NCI-H2107 (cell line): ENCODE data around the gene SPDYE2.
"Not testable (repeated sequence)": the region's sequence is repeated elsewhere in the genome, so short reads cannot be mapped to it uniquely, and the experiment has no call there.

ENCODE experiments used
- DNase-seq: peaks from one replicate; lab custom pipeline; 2025; lab: John Stamatoyannopoulos, UW

Gene SPDYE2

DNA sequence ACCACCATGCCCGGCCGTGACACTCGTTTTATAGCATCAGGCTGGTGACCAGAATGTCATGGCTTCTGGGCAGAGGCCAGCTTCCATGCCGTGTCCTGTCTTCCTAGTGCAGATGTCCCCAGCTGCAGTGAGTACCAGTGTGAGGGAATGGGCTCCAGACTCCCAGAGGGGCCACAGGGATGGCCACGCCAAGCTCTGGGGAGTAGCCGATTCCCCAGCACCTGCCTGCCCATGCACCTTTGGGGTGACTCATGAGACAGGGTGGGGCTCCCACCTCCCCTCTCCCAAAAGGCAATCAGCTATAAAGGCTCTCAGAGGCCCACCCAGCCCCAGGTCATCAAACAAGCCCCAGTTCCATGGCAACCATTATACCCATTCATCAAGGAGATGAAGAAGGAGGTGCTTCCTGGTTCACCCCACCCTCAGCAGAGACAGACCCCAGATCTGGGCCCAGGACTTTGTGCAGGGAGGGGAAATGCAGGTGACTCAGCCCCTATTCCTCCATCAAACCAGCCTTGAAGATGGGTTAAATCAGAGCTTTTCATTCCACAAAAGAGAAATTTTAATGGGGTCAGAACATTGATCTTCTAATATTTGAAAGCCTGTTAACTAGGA lies at the start of gene SPDYE2:
Gene SPDYE2, plus strand, starts transcription at position 419 of the 615 bp plus-strand sequence. CDS start 2,030 bp downstream, outside the sequence.
- not testable (repeated sequence) for DNase-seq

- not testable (repeated sequence) for DNase-seq
These were observed 47.9 kb upstream of the SPDYE2 start for GRCh38 chr7:102503141-102503540.

DNA sequence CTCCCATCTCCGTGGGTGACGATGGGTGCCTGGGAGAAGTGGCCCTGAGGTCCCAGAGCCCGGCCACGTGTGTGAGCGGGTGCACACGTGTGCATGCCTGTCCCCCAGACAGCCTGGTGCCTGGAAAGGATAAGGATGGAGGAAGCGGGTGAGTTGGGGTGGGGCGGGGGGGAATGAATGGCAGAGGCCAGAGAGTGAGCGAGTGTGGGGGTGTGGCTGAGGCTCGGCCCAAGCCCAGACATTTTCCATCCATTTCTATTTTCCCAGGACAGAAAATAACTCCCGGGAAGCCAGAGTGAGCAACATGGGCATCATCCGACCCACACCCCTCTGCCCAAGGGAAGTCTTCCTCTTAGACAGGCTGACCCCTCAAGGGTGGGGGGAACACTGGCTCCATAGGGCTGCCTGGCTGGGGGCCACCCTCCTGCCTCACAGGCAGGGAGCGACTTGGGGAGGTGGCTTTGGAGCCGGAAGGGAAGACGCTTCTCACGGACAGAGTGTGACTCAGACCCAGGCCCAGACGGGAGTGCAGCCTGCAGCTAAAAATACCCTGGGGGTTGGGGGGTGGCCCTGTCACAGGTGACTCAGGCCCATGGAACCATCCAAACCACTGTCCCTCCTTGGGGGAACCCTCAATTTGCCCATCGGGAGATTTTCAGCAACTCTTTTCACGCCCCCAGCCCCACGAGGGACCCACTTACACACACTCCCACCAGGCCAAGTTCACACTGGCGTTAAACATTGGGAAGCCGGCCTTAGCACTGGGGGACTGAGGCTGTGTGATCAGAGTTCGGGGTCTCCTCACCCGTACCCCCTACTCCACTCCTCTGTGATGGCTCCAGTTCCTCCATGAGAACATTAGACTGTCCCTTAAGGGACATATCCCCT lies 45.5 kb upstream of the SPDYE2 start:
- DNase-seq: not testable (repeated sequence)

GRCh38 chr7:102507410-102508088 lies 43.5 kb upstream of the SPDYE2 start:
- not testable (repeated sequence) for DNase-seq

- DNase-seq: not testable (repeated sequence)
These were observed 40.5 kb upstream of the SPDYE2 start for GRCh38 chr7:102510575-102510974.

DNA sequence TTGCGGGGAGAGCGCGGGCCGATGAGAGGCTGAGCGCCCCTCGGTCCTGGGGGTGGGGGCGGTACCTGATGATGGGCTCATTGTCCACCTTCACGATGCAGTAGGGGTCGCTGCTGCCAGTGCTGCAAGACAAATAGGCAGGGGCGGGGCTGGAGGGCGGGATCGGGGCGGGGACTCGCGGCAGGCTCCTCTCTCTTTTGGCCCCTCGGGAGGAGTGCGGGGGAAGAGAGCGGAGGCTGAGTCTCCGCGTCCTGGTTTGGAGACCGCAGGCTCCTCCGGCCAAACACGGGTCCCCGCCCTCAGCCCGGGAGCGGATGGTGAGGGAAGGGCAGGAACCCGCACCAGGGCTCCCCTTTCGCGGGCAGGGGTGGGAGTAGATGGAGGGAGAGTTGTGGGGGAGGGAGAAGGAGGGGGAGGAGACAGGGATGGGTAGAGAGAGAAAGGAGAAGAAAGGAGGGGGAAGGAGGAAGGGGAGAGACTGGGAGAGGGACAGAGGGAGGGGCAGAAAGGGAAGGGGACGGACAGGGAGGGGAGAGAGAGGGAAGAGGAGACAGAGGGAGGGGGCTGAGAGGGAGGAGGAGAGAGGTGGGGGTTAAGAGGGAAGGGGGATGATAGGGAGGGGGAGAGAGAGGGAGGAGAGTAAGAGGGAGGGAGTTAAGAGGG lies 39.0 kb upstream of the SPDYE2 start:
- not testable (repeated sequence) for DNase-seq

DNA sequence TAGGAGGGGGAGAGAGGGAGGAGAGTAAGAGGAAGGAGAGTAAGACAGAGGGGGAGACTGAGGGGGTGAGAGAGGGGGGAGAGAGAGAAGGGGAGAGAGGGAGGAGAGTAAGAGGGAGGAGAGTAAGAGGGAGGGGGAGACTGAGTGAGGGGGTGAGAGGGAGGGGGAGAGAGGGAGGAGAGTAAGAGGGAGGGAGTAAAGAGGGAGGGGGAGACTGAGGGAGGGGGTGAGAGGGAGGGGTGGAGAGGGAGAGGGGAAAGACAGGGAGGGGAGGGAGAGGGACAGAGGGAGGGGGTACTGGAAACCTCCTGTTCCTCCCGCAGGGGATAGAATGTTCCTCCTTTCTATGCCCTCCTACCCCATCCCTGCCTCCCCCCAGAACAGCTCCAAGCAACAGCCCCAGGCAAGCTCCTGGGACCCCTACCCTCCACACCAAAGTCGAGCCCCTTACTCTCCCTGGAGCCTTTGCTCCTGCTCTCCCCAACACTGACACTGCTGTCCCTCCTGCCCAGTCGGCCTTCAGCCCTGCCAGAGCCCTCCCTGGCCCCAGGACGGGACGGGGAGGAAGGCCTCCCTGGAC lies 38.3 kb upstream of the SPDYE2 start:
- not testable (repeated sequence) for DNase-seq

DNA sequence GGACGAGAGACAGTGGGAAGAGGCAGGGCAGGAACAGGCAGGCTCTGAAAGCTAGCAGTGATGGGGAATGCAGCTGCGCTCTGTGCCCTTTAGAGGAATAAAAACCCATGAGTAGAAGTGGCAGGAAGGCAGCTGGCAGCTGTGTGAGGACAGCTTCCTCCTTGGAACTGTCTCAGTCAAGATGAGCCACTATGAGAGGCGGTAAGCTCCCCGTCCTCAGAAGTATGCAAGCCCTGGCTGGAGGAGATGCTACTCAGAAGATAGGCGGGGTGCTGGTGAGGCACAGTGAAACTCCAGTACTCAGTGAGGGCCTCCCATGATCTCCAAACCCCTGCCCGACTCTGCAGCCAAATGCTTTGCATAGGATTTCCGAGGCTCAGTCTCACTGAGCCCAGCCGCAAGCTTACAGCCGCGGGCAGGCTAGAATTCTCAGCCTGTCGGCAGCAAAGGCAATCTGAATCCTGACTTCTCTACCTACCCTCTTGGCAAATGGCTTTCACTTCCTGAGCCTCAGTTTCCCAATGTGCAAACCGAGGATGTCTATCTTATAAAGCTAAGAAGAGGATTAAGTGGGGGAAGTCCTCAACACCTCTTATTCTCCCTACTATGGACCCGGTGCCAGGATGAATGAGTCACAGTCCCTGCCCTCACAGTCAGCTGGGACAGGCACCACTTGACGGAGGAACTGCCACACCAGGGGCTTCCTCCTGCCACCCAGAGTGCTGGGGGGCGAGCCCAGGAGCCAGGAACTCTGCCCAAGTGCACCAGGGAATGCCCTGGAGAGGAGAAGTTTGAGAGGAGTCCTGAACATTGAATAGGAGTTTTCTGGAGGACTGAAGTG lies 35.9 kb upstream of the SPDYE2 start:
- not testable (repeated sequence) for DNase-seq

- DNase-seq: not testable (repeated sequence)
These were observed 35.1 kb upstream of the SPDYE2 start for GRCh38 chr7:102515889-102516288.

- not testable (repeated sequence) for DNase-seq
These were observed 34.1 kb upstream of the SPDYE2 start for GRCh38 chr7:102516951-102517350.

DNA sequence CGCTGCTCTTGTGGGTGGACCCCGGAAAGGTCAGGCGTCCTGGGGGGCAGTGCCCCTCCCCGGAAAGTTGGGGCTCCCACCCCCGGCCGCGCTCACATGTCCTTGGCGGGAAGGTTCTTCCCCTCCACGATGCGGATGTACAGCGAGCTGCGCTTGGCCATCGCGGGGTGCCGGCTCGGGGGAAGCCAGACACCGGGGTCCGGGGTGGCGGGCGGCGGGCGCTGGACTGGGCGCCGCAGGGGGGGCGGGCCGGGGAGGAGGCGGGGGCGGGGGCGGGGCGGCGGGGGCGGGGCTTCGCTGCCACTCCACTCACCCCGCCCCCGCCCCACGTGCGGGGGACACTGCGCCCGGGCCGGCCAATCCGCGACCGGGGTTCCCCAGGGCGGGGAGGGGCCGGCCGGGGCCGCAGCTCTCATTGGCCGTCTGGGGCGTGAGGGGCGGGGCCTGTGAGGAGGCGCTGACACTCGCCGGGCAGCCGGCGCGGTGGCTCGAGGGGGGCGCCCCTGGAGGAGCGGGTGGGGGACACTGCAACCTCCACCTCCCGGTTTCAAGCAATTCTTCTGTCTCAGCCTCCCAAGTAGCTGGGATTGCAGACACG lies 33.4 kb upstream of the SPDYE2 start, which contains the start of gene RASA4B:
Gene RASA4B, minus strand, starts transcription at position 228 of the 598 bp plus-strand sequence. Its CDS starts 67 bp downstream, at position 161.
- DNase-seq: not testable (repeated sequence)

DNA sequence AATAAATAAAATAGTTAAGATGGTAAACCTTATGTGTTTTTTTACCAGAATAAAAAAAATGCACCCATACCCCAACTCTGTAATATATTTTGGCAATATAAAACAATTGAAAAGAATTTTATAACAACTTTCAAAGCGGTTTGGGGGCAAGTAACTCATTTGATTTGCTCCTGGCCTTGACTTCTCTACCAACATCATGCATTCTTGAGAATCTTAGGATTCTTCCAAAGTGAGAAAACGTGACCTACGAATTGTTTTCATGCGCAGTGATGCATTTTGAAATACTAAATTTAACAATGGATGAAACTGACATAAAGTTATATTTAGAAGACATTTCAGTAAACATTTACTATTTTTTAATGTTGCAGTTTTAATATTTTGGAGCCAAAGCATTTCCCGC lies 30.2 kb upstream of the SPDYE2 start:
- DNase-seq: not testable (repeated sequence)

- DNase-seq: not testable (repeated sequence)
These were observed 26.2 kb upstream of the SPDYE2 start for GRCh38 chr7:102524803-102525202.

DNA sequence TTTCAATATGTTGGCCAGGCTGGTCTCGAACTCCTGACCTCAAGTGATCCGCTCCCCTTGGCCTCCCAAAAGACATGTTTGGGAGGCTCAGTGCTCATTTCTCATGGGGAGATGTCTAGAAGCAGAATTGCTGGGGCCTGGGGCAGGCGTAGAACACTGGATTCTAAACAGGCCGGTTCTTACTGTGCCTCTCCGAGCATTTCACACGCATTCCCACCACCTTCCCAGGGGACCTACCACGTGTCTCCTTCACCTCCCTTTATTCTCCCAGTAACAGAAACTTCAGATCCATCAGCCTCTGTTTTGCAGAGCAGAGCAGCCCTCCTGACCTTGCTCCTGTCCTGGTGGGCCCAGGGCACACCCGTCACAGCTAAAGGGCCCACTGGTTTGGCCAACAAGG lies 23.8 kb upstream of the SPDYE2 start:
- not testable (repeated sequence) for DNase-seq

DNA sequence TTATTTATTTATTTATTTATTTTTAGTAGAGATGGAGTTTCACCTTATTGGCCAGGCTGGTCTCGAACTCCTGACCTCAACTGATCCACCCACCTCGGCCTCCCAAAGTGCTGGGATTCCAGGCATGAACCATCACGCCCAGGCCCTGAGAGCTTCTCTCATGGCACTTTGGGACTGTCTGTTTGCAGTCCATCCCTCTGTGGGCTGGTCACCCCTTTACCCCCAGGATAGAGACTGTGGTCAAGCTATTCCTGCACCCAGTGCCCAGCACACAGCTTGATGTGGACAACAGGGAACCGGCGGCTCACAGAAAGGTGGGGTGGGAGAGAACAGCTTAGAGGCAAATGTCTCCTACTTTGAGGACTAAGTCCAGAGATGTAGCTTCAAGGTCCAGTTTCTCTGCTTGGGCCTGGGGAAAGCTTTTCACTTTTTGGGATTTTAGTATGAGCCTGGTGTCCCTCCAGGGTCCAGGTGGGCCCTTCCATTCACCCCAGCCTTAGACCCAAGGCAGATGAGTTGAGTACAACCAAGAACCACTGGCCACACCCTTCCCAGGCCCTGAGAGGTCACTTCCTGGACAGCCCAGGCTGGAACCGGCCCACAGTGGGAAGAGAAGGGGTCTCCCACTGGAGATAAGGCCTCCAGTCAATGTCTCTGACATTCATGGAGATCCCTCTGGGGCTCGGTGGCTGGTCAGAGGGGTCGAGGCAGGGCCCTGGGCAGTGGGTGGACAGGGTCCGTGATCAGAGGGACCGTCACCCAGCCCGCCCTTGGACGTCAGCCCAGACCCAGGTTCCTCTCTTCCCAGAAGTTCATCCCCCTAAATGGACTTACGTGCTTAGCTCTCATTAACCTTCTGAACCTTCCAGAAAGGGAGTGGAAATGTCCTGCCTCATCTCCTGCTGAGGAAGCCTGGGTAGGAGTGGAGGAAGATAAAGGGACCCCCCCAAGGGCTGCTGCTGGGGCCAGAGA lies 22.9 kb upstream of the SPDYE2 start:
- not testable (repeated sequence) for DNase-seq

- DNase-seq: not testable (repeated sequence)
These were observed 19.4 kb upstream of the SPDYE2 start for GRCh38 chr7:102531583-102531982.

DNA sequence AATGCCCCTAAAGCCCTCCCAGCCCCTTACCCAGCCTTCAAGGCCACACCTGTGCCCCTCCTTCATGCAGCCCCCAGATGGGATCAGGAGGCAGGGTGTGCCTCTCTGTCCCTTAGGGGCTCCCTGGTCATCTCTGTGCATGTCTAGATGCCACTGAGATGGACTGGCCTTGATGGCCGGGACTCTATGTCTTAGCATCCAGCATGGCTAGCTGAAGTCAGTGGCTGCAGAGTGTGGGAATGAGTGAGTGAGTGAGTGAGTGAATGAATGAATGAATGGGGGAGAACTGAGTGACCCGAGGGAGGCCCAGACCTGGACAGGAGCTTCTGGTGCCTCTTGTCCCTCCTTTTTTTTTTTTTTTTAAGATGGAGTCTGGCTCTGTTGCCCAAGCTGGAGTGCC lies 18.9 kb upstream of the SPDYE2 start:
- DNase-seq: not testable (repeated sequence)

DNA sequence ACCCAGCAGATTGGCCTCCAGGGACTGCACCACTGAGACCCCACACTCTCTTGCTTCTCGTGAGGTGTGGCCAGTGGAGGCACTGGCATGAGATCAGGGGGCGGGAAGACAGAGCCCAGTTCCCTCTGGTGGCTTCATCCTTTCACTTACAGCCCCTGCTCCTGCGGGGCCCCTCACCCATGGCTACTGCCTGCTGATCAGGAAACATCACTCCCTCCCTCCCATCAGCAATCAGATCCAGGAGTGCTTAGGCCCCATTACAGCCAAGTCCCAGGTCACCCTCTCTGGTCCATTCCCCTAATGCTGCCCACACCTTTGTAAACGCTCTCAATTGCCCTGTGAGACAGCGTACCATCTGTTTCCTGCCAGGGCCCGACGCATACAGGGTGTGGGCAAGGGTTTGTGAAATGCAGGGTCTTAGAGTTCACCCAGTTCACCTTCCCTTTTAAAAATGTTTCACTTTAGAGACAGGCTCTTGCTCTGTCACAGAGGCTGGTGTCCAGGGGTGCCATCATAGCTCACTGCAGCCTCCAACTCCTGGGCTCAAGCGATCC lies 15.9 kb upstream of the SPDYE2 start:
- DNase-seq: not testable (repeated sequence)
